Adrenal gland (tissue), 5 donors: ENCODE results near the gene EFNA5.

ENCODE experiments used
- POLR2A ChIP-seq, 2 donors: fragments of 450-650 bp; IDR thresholded peaks; one replicate each; pipeline ENCODE4 v1.6.1; 2017; ENCODE audit warnings: antibody characterized with exemption in 2 of 2, mild to moderate bottlenecking in 2 of 2, moderate library complexity in 1 of 2
- TF ChIP-seq, protein P1 (sequence below), 6 experiments: fragments of 450-650 bp in 4 of 6; fragments of 200-600 bp in 2 of 6; sonication (generic) in 1 of 6; IDR thresholded peaks; 1 replicate in 5 of 6; 2 replicates in 1 of 6; pipeline versions ENCODE4 v1.5.1 to v1.8.0; 2016 to 2021; ENCODE audit warnings: antibody characterized with exemption in 6 of 6, mild to moderate bottlenecking in 2 of 6, moderate library complexity in 1 of 6
- donor health status: DM: no; HTN: no; CAD: no.

DNA sequence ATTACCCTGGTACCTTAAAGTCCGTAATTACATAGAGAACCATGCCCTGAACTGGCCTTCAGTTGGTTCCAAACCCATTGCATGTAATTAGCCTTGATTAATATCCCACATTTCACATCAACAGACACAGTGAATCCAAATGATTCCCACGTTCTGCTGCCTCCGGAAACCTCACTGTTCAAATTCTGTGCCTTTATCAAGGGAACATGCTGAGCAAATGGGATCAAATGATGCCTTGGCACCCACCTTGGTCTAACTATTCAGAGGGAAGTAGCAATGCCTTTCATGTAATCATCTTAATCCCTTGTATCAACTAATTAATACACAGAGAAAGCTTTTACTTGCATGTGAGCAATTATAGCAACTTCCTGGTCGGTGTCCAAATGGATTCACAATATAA, 100.6 kb downstream of the EFNA5 start:
- TF ChIP-seq, protein P1, sequence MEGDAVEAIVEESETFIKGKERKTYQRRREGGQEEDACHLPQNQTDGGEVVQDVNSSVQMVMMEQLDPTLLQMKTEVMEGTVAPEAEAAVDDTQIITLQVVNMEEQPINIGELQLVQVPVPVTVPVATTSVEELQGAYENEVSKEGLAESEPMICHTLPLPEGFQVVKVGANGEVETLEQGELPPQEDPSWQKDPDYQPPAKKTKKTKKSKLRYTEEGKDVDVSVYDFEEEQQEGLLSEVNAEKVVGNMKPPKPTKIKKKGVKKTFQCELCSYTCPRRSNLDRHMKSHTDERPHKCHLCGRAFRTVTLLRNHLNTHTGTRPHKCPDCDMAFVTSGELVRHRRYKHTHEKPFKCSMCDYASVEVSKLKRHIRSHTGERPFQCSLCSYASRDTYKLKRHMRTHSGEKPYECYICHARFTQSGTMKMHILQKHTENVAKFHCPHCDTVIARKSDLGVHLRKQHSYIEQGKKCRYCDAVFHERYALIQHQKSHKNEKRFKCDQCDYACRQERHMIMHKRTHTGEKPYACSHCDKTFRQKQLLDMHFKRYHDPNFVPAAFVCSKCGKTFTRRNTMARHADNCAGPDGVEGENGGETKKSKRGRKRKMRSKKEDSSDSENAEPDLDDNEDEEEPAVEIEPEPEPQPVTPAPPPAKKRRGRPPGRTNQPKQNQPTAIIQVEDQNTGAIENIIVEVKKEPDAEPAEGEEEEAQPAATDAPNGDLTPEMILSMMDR (IDR thresholded peaks at IDR 0.05), result no peak
- TF ChIP-seq POLR2A (IDR thresholded peaks at IDR 0.05), result no peak
